Nephron (organoid): Measurements from ENCODE around the gene ZBTB43.
A peak's percentile ranks its signal among the peaks of the same experiment; 100 is the strongest.

ENCODE experiments used
- H3K27ac Mint-ChIP-seq, 3 experiments: 2 replicates each; pipeline ENCODE4 v1.8.0; 2020; ENCODE audit warnings: mixed read lengths in 3 of 3, mild to moderate bottlenecking in 2 of 3, moderate library complexity in 1 of 3
- H3K27me3 Mint-ChIP-seq: 2 replicates; pipeline ENCODE4 v1.8.0; 2021; ENCODE audit warnings: low read depth, mild to moderate bottlenecking, moderate library complexity, mixed read lengths
- H3K36me3 Mint-ChIP-seq: 2 replicates; pipeline ENCODE4 v1.8.0; 2020; ENCODE audit warnings: low read depth, mixed read lengths
- H3K4me1 Mint-ChIP-seq: 2 replicates; pipeline ENCODE4 v1.8.0; 2020; ENCODE audit warnings: mixed read lengths
- H3K4me3 Mint-ChIP-seq, 3 experiments: 2 replicates each; pipeline ENCODE4 v1.8.0; 2020; ENCODE audit warnings: mild to moderate bottlenecking in 3 of 3, mixed read lengths in 3 of 3, moderate library complexity in 2 of 3
- H3K9me3 Mint-ChIP-seq: 2 replicates; pipeline ENCODE4 v1.8.0; 2020; ENCODE audit warnings: mixed read lengths
- TF ChIP-seq, protein P1 (sequence below), 3 experiments: fragments of 200-600 bp; sonication (generic); IDR thresholded peaks; one replicate each; pipeline ENCODE4 v1.5.0; 2021; ENCODE audit warnings: antibody characterized with exemption in 3 of 3; ENCODE audit not compliant: unreplicated experiment in 3 of 3

ZBTB43 gene, protein sequence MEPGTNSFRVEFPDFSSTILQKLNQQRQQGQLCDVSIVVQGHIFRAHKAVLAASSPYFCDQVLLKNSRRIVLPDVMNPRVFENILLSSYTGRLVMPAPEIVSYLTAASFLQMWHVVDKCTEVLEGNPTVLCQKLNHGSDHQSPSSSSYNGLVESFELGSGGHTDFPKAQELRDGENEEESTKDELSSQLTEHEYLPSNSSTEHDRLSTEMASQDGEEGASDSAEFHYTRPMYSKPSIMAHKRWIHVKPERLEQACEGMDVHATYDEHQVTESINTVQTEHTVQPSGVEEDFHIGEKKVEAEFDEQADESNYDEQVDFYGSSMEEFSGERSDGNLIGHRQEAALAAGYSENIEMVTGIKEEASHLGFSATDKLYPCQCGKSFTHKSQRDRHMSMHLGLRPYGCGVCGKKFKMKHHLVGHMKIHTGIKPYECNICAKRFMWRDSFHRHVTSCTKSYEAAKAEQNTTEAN

DNA sequence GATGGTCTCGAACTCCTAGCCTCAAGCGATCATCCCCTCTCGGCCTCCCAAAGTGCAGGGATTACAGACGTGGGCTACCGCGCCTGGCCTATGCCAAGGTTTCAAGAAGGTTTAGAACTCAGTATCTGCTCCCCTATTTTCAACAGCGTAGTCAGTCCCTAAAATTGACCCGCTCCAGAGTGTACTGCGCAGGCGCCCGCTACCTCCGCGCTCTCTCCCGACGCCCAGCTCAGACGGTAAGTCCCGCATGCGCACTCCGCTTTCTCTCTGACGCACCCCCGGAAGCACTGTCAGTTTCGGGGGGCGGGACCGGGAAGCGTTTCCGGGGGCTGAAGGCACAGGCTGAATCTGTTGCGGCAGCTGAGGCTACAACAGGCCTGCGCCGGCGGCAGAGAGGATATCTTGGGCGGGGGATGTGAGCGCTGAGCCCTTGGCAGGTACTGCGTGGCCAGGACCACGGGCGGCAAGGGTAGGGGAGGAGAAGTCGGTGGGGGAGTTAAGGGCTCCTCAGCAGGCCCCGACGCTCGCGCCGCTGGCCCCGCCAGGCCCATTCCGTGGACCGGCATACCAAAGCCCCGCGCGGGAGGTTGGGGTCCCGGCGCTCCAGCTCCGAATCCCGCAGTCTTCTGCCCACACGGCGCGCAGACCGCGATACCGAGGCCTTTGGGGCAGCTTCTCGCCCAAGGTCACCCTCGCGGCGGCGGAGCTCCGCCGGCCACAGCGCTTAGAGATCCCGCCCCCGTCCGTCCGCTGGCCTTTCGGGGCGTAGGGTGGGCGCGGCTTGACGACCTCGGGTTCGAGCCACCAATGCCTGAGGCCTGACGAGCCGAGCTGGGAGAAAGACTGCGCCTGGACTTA, at the start of gene ZBTB43:
Gene ZBTB43 (plus strand): TSS at position 345 of the 858 bp plus-strand sequence. CDS start 27,470 bp downstream, outside the sequence.
- peak within 1 kb of the TSS; percentile 95 to 96 (median 96) for H3K4me3 Mint-ChIP-seq
- H3K4me1 Mint-ChIP-seq = peaks cover 28% of the 10 kb centered on the region
- peak within 1 kb of the TSS; percentile 77 to 95 (median 92) for H3K27ac Mint-ChIP-seq
- TF ChIP-seq, protein P1, sequence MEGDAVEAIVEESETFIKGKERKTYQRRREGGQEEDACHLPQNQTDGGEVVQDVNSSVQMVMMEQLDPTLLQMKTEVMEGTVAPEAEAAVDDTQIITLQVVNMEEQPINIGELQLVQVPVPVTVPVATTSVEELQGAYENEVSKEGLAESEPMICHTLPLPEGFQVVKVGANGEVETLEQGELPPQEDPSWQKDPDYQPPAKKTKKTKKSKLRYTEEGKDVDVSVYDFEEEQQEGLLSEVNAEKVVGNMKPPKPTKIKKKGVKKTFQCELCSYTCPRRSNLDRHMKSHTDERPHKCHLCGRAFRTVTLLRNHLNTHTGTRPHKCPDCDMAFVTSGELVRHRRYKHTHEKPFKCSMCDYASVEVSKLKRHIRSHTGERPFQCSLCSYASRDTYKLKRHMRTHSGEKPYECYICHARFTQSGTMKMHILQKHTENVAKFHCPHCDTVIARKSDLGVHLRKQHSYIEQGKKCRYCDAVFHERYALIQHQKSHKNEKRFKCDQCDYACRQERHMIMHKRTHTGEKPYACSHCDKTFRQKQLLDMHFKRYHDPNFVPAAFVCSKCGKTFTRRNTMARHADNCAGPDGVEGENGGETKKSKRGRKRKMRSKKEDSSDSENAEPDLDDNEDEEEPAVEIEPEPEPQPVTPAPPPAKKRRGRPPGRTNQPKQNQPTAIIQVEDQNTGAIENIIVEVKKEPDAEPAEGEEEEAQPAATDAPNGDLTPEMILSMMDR (IDR thresholded peaks at IDR 0.05; ENCODE audit: unreplicated experiment in 3 of 3) = no peak
- no peaks in the 10 kb centered on the region for H3K9me3 Mint-ChIP-seq
- H3K27me3 Mint-ChIP-seq = peaks cover 7% of the 10 kb centered on the region
- H3K36me3 Mint-ChIP-seq = peaks cover 5% of the 10 kb centered on the region

DNA sequence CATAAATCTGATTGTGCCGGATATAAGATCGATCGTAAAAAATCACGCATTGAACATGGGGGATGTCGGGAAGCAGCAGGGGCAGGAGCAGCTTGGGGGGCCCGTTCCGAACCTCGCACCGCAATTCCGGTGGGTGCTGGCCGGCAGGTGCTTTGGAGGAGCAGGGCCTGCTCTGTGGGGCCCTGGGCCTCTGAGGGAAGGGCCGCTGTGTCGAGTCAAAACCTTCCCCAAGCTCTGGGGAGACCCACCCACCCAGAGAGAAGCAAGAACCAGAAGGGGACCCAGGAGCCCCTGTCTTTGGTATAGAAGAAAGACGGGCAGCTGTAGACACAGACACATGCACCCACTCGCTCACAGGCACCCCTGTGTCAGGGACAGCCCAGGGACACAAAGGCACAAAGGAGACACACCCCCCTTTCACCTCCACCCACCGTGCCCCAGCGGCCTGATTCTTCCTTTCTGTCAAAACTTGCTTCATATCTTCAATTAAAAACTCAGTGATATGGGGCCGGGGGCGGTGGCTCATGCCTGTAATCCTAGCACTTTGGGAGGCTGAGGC, 49.4 kb upstream of the ZBTB43 start:
- peaks cover 44% of the 10 kb centered on the region for H3K27me3 Mint-ChIP-seq
- no peak overlapping the region for H3K27ac Mint-ChIP-seq
- no peak overlapping the region for H3K4me3 Mint-ChIP-seq
- peaks cover 10% of the 10 kb centered on the region for H3K4me1 Mint-ChIP-seq
- TF ChIP-seq, protein P1 (IDR thresholded peaks at IDR 0.05; ENCODE audit: unreplicated experiment in 3 of 3) = no peak
- H3K9me3 Mint-ChIP-seq = no peaks in the 10 kb centered on the region
- no peaks in the 10 kb centered on the region for H3K36me3 Mint-ChIP-seq

DNA sequence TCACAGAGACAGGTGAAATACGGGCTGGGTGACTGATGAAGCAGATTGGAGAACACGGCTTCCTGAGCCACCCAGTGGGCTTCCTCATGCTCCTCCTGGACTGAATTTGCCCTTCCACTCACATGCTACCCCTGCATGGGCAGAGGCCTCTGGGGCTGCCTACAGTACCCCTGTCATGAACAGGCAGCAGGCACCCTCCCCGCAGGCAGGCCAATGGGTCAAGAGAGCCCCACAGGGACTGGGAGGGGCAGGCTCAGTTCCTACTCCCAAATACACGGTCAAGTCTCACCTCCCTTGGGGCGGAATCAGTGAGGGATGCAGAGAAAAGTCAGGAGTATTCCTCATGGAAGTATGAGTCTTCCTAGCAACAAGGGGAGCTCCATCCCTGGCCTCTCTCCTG, 48.6 kb upstream of the ZBTB43 start:
- Mint-ChIP-seq H3K9me3 (no peaks in the 10 kb centered on the region), H3K4me3 (no peak overlapping the region), H3K4me1 (peaks cover 10% of the 10 kb centered on the region), H3K27ac (no peak overlapping the region), H3K36me3 (no peaks in the 10 kb centered on the region), H3K27me3 (peaks cover 35% of the 10 kb centered on the region)
- TF ChIP-seq, protein P1 (IDR thresholded peaks at IDR 0.05; ENCODE audit: unreplicated experiment in 3 of 3) = no peak

DNA sequence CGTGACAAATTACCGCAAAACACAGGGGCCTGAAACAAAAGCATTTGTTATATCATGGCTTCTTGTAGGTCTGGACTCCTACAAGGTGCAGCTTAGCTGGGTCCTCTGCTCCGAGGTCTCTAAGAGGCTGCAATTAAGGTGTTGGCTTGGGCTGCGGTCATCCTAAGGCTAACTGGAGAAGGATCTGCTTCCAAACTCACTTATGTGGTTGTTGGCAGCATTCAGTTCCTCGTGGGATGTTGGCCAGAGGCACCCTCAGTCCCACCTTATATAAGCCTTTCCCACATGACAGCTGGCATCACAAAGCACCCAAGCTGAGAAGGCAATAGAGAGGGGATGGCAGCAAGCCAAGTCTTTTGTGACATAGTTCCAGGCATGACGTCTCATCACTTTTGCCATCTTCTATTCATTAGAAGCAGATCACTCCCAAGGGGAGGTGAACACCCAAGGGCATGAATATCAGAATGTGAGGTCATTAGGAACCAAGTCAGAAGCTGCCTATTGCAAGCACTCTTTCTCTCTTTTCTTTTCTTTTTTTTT, 47.9 kb upstream of the ZBTB43 start:
- Mint-ChIP-seq H3K4me3 (no peak overlapping the region), H3K27ac (no peak overlapping the region), H3K9me3 (peaks cover 2% of the 10 kb centered on the region), H3K4me1 (peaks cover 10% of the 10 kb centered on the region), H3K27me3 (peaks cover 28% of the 10 kb centered on the region), H3K36me3 (no peaks in the 10 kb centered on the region)
- TF ChIP-seq, protein P1 (IDR thresholded peaks at IDR 0.05; ENCODE audit: unreplicated experiment in 3 of 3) = no peak

DNA sequence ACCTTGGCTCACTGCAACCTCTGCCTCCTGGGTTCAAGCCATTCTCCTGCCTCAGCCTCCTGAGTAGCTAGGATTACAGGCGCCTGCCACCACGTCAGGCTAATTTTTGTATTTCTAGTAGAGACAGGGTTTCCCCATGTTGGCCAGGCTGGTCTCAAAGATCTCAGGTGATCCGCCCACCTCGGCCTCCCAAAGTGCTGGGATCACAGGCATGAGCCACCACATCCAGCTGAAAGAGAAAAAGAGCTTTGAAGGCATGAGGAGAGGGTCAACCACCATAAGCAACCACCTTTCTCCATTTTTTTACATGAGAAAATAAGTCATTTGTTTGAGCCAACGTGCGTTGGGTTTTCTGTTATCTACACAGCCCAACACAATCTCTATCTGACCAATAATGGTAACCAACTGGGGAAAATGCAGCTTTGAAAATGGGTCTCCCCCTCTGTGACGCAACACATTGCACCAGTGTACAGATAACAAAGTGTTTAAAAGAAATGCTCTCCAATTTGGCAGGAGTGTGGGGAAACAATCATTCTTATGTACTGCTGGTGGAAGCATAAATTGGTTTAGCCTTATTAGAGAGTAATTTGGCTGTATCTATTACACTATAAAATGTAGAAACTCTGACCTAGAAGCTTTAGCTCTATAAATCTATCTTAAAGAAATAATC, 45.8 kb upstream of the ZBTB43 start:
- no peaks in the 10 kb centered on the region for H3K36me3 Mint-ChIP-seq
- peaks cover 16% of the 10 kb centered on the region for H3K27me3 Mint-ChIP-seq
- no peak overlapping the region for H3K4me3 Mint-ChIP-seq
- peaks cover 2% of the 10 kb centered on the region for H3K9me3 Mint-ChIP-seq
- TF ChIP-seq, protein P1 (IDR thresholded peaks at IDR 0.05; ENCODE audit: unreplicated experiment in 3 of 3) = no peak
- no peak overlapping the region for H3K27ac Mint-ChIP-seq
- peaks cover 10% of the 10 kb centered on the region for H3K4me1 Mint-ChIP-seq
